Ishikawa (cell line): ENCODE results near the gene EPS8L3.
"Not testable (repeated sequence)": the region's sequence is repeated elsewhere in the genome, so short reads cannot be mapped to it uniquely, and the experiment has no call there.

Source experiments
- CEBPB ChIP-seq: IDR thresholded peaks from 2 replicates; pipeline ENCODE4 v1.6.1; 2012
- CREB1 ChIP-seq: IDR thresholded peaks from 2 replicates; pipeline ENCODE4 v1.6.1; 2012; ENCODE audit warnings: low read depth
- EGR1 ChIP-seq: IDR thresholded peaks from 2 replicates; pipeline ENCODE4 v1.6.1; 2012
- EP300 ChIP-seq: IDR thresholded peaks from 2 replicates; pipeline ENCODE4 v1.6.1; 2012; ENCODE audit warnings: borderline replicate concordance
- FOXM1 ChIP-seq: IDR thresholded peaks from 2 replicates; pipeline ENCODE4 v1.6.1; 2012; ENCODE audit warnings: low read depth, borderline replicate concordance
- NFIC ChIP-seq: IDR thresholded peaks from 2 replicates; pipeline ENCODE4 v1.6.1; 2012
- RAD21 ChIP-seq: IDR thresholded peaks from 2 replicates; pipeline ENCODE4 v1.6.1; 2012; ENCODE audit warnings: low read depth
- TAF1 ChIP-seq: IDR thresholded peaks from 2 replicates; pipeline ENCODE4 v1.6.1; 2012; ENCODE audit warnings: low read depth, mild to moderate bottlenecking
- TCF12 ChIP-seq: IDR thresholded peaks from 2 replicates; pipeline ENCODE4 v1.6.1; 2012; ENCODE audit warnings: low read depth
- TEAD4 ChIP-seq: IDR thresholded peaks from 2 replicates; pipeline ENCODE4 v1.6.1; 2012
- YY1 ChIP-seq: IDR thresholded peaks from 2 replicates; pipeline ENCODE4 v1.6.1; 2012; ENCODE audit warnings: low read depth
- ZBTB7A ChIP-seq: IDR thresholded peaks from 2 replicates; pipeline ENCODE4 v1.6.1; 2012; ENCODE audit warnings: low read depth
- TF ChIP-seq, protein P1 (sequence below): IDR thresholded peaks from 2 replicates; pipeline ENCODE4 v1.6.1; 2012
- TF ChIP-seq, protein P2 (sequence below): IDR thresholded peaks from 2 replicates; pipeline ENCODE4 v1.6.1; 2012
- TF ChIP-seq, protein P3 (sequence below): IDR thresholded peaks from 2 replicates; pipeline ENCODE4 v1.6.1; 2012; ENCODE audit warnings: low read depth, mild to moderate bottlenecking

EPS8L3 gene

DNA sequence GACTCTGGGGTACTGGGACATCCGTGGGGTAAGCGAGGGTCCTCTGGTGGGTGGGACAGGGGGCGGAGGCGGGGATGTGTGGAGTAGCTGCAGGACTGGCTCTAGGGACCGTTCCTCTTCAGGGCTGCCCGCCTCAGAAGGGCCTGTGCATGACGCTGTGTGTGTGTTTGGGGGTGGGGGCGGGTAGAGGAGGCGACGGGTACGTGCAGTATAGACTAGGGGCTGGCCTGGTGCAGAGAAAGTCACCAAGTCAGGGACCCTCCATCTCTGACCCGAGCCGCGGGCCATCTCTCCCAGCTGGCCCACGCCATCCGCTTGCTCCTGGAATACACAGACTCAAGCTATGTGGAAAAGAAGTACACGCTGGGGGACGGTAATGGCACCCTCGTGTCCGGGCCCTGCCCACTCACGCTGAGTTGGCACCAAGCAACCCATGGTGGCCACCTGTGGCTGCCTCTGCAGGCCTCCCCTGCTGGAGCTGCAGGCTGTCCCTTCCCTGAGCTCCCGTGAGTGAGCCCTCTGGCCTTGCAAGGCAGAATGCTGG, 51.3 kb downstream of the EPS8L3 start:
- TF ChIP-seq EGR1 (no peak), YY1 (no peak), TEAD4 (no peak), TAF1 (no peak), NFIC (no peak), CREB1 (no peak), ZBTB7A (no peak), CEBPB (no peak), TCF12 (no peak), EP300 (no peak), FOXM1 (no peak)
- TF ChIP-seq, protein P1, sequence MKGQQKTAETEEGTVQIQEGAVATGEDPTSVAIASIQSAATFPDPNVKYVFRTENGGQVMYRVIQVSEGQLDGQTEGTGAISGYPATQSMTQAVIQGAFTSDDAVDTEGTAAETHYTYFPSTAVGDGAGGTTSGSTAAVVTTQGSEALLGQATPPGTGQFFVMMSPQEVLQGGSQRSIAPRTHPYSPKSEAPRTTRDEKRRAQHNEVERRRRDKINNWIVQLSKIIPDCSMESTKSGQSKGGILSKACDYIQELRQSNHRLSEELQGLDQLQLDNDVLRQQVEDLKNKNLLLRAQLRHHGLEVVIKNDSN, result no peak
- TF ChIP-seq, protein P2, sequence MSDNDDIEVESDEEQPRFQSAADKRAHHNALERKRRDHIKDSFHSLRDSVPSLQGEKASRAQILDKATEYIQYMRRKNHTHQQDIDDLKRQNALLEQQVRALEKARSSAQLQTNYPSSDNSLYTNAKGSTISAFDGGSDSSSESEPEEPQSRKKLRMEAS, result no peak
- TF ChIP-seq, protein P3, sequence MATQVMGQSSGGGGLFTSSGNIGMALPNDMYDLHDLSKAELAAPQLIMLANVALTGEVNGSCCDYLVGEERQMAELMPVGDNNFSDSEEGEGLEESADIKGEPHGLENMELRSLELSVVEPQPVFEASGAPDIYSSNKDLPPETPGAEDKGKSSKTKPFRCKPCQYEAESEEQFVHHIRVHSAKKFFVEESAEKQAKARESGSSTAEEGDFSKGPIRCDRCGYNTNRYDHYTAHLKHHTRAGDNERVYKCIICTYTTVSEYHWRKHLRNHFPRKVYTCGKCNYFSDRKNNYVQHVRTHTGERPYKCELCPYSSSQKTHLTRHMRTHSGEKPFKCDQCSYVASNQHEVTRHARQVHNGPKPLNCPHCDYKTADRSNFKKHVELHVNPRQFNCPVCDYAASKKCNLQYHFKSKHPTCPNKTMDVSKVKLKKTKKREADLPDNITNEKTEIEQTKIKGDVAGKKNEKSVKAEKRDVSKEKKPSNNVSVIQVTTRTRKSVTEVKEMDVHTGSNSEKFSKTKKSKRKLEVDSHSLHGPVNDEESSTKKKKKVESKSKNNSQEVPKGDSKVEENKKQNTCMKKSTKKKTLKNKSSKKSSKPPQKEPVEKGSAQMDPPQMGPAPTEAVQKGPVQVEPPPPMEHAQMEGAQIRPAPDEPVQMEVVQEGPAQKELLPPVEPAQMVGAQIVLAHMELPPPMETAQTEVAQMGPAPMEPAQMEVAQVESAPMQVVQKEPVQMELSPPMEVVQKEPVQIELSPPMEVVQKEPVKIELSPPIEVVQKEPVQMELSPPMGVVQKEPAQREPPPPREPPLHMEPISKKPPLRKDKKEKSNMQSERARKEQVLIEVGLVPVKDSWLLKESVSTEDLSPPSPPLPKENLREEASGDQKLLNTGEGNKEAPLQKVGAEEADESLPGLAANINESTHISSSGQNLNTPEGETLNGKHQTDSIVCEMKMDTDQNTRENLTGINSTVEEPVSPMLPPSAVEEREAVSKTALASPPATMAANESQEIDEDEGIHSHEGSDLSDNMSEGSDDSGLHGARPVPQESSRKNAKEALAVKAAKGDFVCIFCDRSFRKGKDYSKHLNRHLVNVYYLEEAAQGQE, result no peak

DNA sequence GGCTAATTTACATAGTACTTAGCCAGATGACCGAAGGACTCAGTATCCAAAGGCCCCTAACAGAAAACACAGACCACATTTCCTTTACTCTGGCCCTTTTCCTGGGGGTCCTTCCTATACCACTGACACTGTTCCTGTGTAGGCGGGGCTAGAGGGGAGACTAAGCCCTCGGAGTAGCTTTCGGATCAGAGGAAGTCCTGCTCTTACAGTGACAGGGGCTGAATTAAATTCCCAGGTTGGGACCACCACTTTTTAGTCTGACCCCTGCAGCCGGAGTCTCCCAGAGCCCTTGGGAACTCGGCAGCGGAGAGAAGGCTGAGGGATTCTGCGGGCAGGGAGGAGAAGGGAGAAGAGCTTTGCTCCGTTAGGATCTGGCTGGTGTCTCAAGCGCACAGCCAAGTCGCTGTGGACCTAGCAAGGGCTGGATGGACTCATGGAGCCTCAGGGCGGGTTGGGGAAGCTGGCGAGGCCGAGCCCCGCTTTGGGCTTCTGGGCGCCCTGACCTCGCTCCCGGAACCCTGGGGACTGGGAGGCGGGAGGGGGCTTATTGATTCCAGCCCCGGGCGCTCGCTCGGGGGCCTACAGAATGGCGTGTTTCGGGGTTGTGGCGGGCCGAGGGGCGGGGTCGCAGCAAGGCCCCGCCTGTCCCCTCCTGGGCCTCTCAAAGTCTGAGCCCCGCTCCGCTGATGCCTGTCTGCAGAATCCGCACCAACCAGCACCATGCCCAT, 52.0 kb downstream of the EPS8L3 start, which contains the start of gene GSTM5:
Gene GSTM5 (plus strand): TSS at position 659 of the 728 bp plus-strand sequence. CDS start 62 bp downstream, at position 721.
- not testable (repeated sequence) for TF ChIP-seq EGR1, CREB1, TAF1

DNA sequence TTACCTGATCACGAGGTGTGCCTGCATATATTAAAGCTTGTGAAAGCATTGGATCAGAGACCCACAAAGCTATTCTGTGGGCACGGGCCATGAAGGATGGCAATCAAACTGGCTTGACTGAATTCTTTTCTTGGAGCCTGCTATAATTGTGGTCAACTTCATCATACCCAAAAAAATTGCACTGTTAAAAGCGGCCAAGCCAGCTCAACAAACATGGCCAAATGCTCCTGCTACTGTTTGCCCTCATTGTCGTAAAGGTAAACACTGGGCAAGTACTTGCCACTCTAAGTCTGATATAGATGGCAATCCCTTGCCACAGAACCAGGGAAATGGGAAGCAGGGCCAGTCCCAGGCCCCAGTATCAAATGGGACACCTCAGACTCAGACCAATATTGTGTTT, 58.3 kb downstream of the EPS8L3 start:
- TF ChIP-seq TAF1 (no peak), EGR1 (no peak), CEBPB (no peak), EP300 (no peak), CREB1 (no peak), NFIC (no peak), YY1 (no peak), FOXM1 (no peak), ZBTB7A (no peak), TEAD4 (no peak), TCF12 (no peak), RAD21 (no peak)
- TF ChIP-seq, protein P1, result no peak
- TF ChIP-seq, protein P3, result no peak
- TF ChIP-seq, protein P2, result no peak

DNA sequence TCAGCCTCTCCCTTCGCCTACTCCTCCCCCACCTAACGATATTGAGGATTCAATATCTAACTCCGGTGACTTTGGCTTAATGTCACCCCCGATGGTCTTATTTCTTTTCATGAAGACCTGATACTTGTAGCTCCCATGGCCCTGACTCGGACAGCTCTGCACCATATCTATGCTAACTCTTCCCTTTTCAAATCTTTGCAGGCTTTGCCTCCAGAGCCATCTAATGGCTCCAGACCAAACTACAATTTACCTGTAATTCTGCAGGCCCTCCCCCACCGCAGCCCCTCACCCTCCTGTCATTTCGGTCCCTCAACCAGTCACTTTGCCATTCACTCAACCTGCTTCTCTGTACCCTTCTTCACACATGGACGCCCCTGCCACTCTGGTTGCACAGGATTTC, 59.5 kb downstream of the EPS8L3 start:
- TF ChIP-seq RAD21 (peak; percentile 52), EP300 (no peak)
